DMS 273 (cell line): ENCODE results near the gene SPDYC.
"Not testable (repeated sequence)": the region's sequence is repeated elsewhere in the genome, so short reads cannot be mapped to it uniquely, and the experiment has no call there.

ENCODE experiments used
- DNase-seq: peaks from one replicate; lab custom pipeline; 2025; ENCODE audit not compliant: unreplicated experiment; lab: John Stamatoyannopoulos, UW

Gene SPDYC

GRCh38 chr11:65167656-65168055 lies 2.4 kb upstream of the SPDYC start:
- no peak for DNase-seq

GRCh38 chr11:65169164-65169641 lies 830 bp upstream of the SPDYC start:
- DNase-seq = no peak

GRCh38 chr11:65172600-65172999 lies 2.6 kb downstream of the SPDYC start:
- DNase-seq = no peak

DNA sequence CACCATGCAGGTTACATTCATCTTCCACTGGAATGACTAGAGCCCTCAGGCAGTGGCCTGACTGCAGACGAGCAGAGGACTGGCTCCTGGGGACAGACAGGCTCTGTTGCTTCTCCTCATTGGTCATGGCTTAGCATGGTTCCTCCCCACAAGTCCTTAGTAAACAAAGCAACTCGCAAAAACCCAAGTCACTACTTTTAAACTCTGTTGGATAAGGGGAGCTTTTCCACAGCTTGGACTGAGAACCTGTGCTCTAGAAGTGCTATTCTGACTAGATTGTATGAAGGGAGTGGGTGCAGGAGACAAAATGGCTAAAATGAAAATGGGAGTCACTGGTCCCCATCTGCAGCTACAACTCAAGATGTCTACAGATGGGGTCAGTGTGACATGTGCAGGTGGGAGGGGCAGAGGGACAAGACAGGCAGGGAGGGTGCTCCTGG lies 4.6 kb downstream of the SPDYC start:
- not testable (repeated sequence) for DNase-seq

GRCh38 chr11:65180877-65181568 lies 11.0 kb downstream of the SPDYC start:
- peak; percentile 75 for DNase-seq

DNA sequence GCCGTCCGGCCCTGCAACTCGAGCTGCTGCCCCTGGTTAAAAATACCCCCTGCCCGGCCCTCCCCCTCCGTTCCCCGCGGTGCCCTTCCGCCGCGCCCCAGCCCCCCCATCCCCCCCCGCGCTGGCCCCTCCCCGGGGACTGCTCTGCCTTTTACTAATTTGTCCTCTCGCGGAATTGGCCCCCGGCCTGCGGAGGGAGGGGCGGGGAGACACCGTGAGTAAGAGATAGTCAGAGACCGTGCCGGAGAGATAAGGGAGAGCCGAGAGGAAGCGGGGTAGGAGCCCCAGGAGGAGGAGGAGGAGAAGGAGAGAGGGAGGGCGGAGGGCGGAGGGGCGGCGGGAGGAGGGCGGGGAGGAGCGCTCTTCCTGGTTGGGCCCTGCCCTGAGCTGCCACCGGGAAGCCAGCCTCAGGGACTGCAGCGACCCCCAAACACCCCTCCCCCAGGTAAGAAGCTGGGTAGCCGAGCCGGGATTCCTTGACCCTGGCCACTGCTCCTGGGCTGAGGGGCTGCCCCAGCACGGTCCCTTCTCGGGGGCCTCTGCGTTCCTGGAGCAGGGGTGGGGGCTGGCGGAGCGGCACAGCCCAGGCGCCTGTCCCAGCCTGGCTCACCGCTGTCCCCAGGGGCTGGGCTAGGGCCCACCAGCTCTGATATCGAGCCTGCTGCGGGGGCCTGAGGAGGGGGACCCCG lies 11.7 kb downstream of the SPDYC start, which contains the start of gene CAPN1:
Gene CAPN1 (plus strand): TSS at position 360 of the 689 bp plus-strand sequence. CDS start 774 bp downstream, outside the sequence.
- DNase-seq = peak; percentile 71

GRCh38 chr11:65182258-65183170 lies 12.5 kb downstream of the SPDYC start:
- DNase-seq = peak; percentile 21

DNA sequence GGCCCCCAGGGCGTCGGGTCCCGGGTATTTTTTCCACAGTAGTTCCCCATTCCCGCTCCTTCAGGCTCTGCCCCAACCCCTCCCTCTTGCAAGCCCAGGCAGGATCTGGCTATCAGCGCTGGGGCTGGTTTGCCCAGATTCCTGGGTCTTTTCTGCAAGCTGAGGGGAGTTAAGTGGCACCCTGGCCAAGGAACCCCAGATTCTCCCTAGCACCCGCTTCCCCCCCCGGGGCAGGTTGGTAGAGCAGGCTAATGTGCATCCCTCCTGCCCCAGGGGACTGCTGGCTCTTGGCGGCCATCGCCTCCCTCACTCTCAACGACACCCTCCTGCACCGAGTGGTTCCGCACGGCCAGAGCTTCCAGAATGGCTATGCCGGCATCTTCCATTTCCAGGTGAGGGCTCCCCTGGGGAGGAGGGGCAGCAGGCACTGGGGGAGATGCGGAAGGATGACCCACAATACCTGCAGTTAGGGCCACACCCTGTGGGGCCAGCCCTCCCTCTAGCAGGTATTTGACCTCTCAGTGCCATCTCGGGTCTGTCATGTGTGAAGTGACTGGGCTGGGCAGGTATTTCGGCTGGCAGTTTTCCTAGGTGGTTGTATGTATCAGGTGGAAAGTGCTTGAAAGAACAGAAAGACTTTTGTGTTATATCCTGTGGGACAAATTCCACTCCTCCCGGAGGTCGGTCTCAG lies 13.3 kb downstream of the SPDYC start:
- DNase-seq = no peak

- DNase-seq = no peak
These were observed 14.1 kb downstream of the SPDYC start for GRCh38 chr11:65184146-65184545.

- DNase-seq = no peak
These were observed 15.1 kb downstream of the SPDYC start for GRCh38 chr11:65185171-65185570.

DNA sequence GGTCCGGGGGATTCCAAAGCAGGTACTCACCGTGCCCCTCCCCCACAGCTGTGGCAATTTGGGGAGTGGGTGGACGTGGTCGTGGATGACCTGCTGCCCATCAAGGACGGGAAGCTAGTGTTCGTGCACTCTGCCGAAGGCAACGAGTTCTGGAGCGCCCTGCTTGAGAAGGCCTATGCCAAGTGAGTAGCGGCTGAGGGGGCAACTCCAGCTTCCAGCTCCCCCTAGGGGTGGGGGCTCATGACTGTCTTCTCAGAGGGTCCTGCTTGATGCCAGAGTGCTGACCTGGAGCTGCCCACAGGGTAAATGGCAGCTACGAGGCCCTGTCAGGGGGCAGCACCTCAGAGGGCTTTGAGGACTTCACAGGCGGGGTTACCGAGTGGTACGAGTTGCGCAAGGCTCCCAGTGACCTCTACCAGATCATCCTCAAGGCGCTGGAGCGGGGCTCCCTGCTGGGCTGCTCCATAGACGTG lies 15.9 kb downstream of the SPDYC start:
- no peak for DNase-seq

- DNase-seq = no peak
These were observed 16.7 kb downstream of the SPDYC start for GRCh38 chr11:65186701-65187100.

- DNase-seq = no peak
These were observed 17.2 kb downstream of the SPDYC start for GRCh38 chr11:65187146-65187675.

DNA sequence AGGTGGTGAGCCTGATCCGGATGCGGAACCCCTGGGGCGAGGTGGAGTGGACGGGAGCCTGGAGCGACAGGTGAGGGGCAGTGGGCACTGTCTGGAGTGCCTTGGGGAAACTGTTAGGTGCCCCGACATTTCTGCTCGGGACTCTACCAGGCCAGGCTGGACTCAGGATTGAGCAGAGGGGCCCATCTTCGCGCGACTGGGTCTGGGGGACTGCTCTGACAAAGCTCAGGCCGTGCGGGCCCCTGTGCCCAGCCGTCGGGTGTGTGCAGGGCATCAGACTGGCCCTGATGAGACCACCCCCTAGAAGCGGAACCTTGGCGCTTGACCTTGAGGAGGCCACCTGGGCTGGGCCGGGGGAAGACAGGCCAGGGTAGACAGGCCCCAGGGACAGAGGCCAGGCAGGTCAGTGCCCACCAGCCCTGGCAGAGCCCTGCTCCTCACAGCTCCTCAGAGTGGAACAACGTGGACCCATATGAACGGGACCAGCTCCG lies 18.0 kb downstream of the SPDYC start:
- DNase-seq = no peak

DNA sequence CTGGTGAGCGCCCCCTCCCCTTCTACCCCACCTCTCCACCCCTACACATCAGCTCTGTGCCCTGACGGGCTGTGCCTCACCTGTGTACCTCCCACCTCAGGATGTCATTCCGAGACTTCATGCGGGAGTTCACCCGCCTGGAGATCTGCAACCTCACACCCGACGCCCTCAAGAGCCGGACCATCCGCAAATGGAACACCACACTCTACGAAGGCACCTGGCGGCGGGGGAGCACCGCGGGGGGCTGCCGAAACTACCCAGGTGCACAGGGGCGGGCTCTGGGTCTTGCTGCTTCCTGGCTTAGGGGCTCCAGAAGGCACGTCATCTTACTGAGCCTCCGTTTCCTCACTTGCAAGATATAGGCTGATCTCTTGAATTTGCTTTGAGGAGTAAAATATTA lies 18.5 kb downstream of the SPDYC start:
- no peak for DNase-seq

GRCh38 chr11:65189191-65189590 lies 19.2 kb downstream of the SPDYC start:
- no peak for DNase-seq

GRCh38 chr11:65194564-65194963 lies 24.5 kb downstream of the SPDYC start:
- DNase-seq = no peak

DNA sequence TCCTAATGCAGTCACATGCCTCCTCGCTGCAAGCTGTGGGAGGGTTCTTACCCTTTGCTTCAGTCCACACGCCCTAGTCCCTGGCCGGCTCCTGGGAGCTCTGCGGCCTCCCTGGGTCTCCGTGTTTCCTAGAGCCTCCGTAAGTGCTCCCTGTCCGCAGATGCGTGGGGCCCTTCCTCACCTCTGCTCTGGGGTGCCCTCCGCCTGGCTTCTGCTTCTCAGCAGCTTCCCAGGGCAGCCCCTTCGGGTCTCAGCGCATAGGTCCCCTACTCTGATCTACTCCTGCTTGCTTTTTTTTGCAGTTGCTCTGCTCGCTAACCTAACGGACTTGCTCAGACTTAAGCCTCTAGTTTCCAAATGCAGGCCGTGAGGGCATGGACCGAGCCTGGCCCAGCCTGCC lies 34.1 kb downstream of the SPDYC start:
- no peak for DNase-seq

GRCh38 chr11:65204646-65205601 lies 34.9 kb downstream of the SPDYC start:
- DNase-seq = peak; percentile 71
